MCF 10A (cell line): ENCODE results near the gene SIVA1. TPM values are rescaled to one million over a fixed set of nuclear protein-coding genes. Genes with fewer than 3 reads are reported as not detected.

Source experiments
- BruUV-seq: library from RNA; stranded (reverse); fragments of 400-500 nt; replicated peaks from 2 replicates; lab custom pipeline; 2021; lab: Mats Ljungman, UMichigan
- CTCF ChIA-PET: fragments of 300-600 bp; sonication (Branson Sonifier 250); formaldehyde crosslinking; extraction: SDS; loops from one replicate; lab custom pipeline; 2021; ENCODE audit warnings: antibody characterized with exemption, inconsistent platforms; lab: Yijun Ruan, JAX
- POLR2A ChIA-PET: fragments of 300-600, 350-650 bp; sonication (Branson Sonifier 250); formaldehyde crosslinking; extraction: SDS; loops from one replicate; lab custom pipeline; 2020; ENCODE audit warnings: antibody characterized with exemption, inconsistent platforms; lab: Yijun Ruan, JAX
- DNase-seq: peaks from one replicate; pipeline ENCODE4 v3.0.0-alpha.2; 2018; ENCODE audit not compliant: unreplicated experiment
- H3K27ac Mint-ChIP-seq: one replicate; pipeline ENCODE4 v1.8.0; 2022; ENCODE audit warnings: mild to moderate bottlenecking, low read depth, mixed read lengths; ENCODE audit not compliant: unreplicated experiment
- H3K27me3 Mint-ChIP-seq: one replicate; pipeline ENCODE4 v1.8.0; 2022; ENCODE audit warnings: mixed read lengths; ENCODE audit not compliant: insufficient read depth, unreplicated experiment
- H3K36me3 Mint-ChIP-seq: one replicate; pipeline ENCODE4 v1.8.0; 2022; ENCODE audit warnings: mild to moderate bottlenecking, moderate library complexity, mixed read lengths; ENCODE audit not compliant: insufficient read depth, unreplicated experiment
- H3K4me1 Mint-ChIP-seq: one replicate; pipeline ENCODE4 v1.8.0; 2022; ENCODE audit warnings: mixed read lengths; ENCODE audit not compliant: insufficient read depth, unreplicated experiment
- H3K4me3 Mint-ChIP-seq: one replicate; pipeline ENCODE4 v1.8.0; 2022; ENCODE audit warnings: mild to moderate bottlenecking, moderate library complexity, mixed read lengths; ENCODE audit not compliant: unreplicated experiment
- H3K9me3 Mint-ChIP-seq: one replicate; pipeline ENCODE4 v1.8.0; 2022; ENCODE audit warnings: mixed read lengths; ENCODE audit not compliant: unreplicated experiment
- CTCF ChIP-seq: fragments of 200-600 bp; IDR thresholded peaks from one replicate; pipeline ENCODE4 v1.8.0; 2022; ENCODE audit warnings: antibody characterized with exemption, mild to moderate bottlenecking; ENCODE audit not compliant: unreplicated experiment
- intact Hi-C: fragments of 100-400 bp; cut with micrococcal nuclease; formaldehyde crosslinking; loops from 2 replicates; pipeline ENCODE4 v1.14.1; 2022
- total RNA-seq: library from RNA; stranded (reverse); gene quantifications from 2 replicates; pipeline ENCODE4 v1.2.3, GENCODE V29; 2022

SIVA1 gene
- total RNA-seq, 1 experiment from 2014 or later = 63.3 TPM

DNA sequence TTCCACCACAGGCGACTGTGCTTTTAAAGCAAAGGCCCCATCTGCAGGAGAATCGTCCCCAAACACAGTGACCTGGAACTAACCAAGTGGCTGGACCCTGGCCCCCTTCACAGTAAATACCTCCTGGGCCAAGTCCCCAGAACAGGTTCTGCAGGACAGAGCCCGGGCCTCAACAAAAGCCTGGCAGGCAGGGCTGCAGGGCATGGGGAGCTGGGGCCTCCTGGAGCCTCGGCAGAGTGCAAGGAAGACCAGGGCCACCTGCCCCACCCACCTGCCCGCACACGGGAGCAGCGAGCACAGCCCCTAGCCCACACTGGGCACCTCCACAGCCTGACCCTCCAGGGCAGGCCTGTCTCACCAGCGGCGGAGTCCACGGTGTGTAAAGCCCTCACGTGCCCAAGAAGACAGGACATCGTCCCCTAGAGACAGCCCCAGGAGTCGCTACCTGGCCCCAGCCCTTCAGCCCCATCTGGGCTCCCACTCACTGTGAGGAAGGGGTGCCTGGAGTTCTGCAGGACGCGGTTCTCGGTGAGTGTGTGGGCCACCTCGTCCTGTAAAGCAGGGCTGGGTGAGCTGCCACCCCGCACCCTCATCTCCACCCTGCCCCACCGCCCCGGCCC is 21.6 kb downstream of the SIVA1 start:
- Mint-ChIP-seq H3K4me1 (no peaks in the 10 kb centered on the region), H3K27ac (no peak overlapping the region), H3K36me3 (peaks cover 30% of the 10 kb centered on the region), H3K4me3 (no peak overlapping the region), H3K9me3 (no peaks in the 10 kb centered on the region), H3K27me3 (no peaks in the 10 kb centered on the region)
- BruUV-seq = no TSS peak
- CTCF ChIA-PET = no interaction called here
- DNase-seq = no peak
- POLR2A ChIA-PET = no interaction called here
- intact Hi-C loops = no loop called here
- no peak for TF ChIP-seq CTCF

DNA sequence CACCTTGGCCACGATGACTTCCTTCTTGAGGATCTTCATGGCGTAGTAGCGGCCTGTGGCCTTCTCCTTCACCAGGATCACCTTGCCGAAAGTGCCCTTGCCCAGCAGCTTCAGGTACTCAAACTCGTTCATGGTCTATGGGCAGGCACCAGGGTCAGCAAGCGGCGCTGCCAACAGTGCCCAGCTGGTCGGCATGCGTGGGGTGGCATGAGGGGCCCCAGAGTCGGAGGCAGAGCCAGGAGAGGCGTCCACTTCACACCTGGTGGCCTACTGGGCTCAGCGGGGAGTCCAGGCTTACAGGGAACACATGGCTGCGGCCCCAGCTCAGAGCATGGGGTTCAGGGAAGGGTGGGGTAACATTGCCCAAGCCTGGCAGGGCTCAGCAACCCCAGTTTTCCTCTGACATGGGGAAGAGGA is 22.1 kb downstream of the SIVA1 start:
- CTCF ChIA-PET = no interaction called here
- Mint-ChIP-seq H3K4me3 (no peak overlapping the region), H3K36me3 (peaks cover 29% of the 10 kb centered on the region), H3K27me3 (no peaks in the 10 kb centered on the region), H3K9me3 (no peaks in the 10 kb centered on the region), H3K4me1 (no peaks in the 10 kb centered on the region), H3K27ac (no peak overlapping the region)
- intact Hi-C loops = no loop called here
- TF ChIP-seq CTCF = no peak
- POLR2A ChIA-PET = no interaction called here
- no TSS peak for BruUV-seq
- no peak for DNase-seq

DNA sequence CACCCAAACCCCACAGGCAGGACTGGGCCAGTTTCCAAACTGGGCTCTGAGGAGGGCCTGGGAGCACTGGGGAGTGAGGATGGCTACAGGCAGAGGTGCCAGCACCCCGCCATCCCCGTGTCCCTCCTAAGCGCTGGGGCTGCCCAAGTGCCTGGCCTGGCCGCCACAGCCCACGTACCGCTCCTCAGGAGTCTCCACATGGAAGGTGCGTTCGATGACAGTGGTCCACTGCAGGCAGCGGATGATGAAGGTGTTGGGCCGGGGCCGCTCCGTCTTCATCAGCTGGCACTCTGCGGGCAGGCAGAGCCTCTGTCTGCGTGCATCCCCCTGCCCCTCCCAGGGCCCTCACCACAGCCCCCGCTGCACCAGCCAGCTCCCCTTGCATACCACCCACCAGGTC is 23.5 kb downstream of the SIVA1 start:
- no TSS peak for BruUV-seq
- no peak for DNase-seq
- ChIA-PET CTCF (no interaction called here), POLR2A (no interaction called here)
- H3K9me3 Mint-ChIP-seq = no peaks in the 10 kb centered on the region
- no peak for TF ChIP-seq CTCF
- H3K36me3 Mint-ChIP-seq = peaks cover 22% of the 10 kb centered on the region
- no peak overlapping the region for H3K4me3 Mint-ChIP-seq
- no peaks in the 10 kb centered on the region for H3K27me3 Mint-ChIP-seq
- H3K27ac Mint-ChIP-seq = no peak overlapping the region
- intact Hi-C loops = no loop called here
- H3K4me1 Mint-ChIP-seq = no peaks in the 10 kb centered on the region

GRCh38 chr14:104776961-104777807 is 24.2 kb downstream of the SIVA1 start:
- H3K4me3 Mint-ChIP-seq = no peak overlapping the region
- intact Hi-C loops = no loop called here
- ChIA-PET CTCF (interaction anchor here (0.7 kb wide), 1 partner anchor 34 kb away, joined by 3 read pairs; no protein-coding TSS in a partner anchor), POLR2A (no interaction called here)
- H3K9me3 Mint-ChIP-seq = no peaks in the 10 kb centered on the region
- BruUV-seq = no TSS peak
- DNase-seq = no peak
- TF ChIP-seq CTCF = no peak
- no peaks in the 10 kb centered on the region for H3K27me3 Mint-ChIP-seq
- no peaks in the 10 kb centered on the region for H3K4me1 Mint-ChIP-seq
- H3K36me3 Mint-ChIP-seq = peaks cover 18% of the 10 kb centered on the region
- no peak overlapping the region for H3K27ac Mint-ChIP-seq
